ENCODE measurements around the gene ERV3-1.
"Not testable (repeated sequence)": the region's sequence is repeated elsewhere in the genome, so short reads cannot be mapped to it uniquely, and the experiment has no call there.

ERV3-1 gene, protein sequence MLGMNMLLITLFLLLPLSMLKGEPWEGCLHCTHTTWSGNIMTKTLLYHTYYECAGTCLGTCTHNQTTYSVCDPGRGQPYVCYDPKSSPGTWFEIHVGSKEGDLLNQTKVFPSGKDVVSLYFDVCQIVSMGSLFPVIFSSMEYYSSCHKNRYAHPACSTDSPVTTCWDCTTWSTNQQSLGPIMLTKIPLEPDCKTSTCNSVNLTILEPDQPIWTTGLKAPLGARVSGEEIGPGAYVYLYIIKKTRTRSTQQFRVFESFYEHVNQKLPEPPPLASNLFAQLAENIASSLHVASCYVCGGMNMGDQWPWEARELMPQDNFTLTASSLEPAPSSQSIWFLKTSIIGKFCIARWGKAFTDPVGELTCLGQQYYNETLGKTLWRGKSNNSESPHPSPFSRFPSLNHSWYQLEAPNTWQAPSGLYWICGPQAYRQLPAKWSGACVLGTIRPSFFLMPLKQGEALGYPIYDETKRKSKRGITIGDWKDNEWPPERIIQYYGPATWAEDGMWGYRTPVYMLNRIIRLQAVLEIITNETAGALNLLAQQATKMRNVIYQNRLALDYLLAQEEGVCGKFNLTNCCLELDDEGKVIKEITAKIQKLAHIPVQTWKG

DNA sequence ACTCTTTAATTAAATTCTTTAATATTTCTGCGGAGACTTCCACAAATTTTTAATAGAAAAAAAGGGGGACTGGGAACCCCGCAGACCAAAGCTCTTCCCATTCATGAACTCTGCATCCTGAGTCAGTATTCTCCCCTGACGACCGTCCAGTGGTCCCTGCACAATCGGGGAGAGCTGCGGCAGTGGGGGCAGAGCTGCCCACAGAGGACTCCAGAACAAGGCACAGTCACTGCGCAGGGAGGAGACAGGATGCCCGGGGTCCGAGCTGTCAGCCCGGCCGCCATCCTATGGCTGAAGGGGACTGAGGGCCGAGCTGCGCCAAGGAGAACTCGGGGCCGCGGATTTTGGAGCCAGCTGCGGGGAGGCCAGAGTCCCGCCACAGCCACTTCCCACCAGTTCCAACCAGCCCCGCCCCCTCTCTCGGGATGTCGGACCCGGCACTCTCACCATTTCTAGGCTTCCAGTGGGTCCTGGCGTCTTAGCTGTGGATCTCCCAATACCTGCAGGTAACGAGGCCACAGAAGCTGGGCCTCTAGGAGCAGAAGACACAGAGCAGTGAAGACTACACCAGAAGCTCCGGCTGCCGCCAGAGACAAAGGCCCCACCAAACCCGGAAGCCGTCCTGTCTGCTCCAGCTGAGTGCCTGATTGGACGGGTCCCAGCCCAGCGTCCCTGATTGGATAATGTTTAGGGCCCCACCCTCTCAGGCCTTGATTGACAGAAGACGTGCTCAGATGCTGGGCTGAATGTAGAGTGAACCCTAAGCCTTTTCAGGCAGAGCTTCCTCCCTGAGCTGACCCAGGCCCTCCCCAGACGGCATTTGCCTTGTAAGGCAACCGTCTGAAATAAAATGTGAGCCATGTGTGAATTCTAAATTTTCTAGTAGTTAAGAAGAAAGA lies at the start of gene ERV3-1:
Gene ERV3-1, minus strand, starts transcription at position 594 of the 899 bp plus-strand sequence. CDS start 13,661 bp downstream, outside the sequence.
- DNase-seq, result peak; percentile 57 to 85 (median 71)

DNA sequence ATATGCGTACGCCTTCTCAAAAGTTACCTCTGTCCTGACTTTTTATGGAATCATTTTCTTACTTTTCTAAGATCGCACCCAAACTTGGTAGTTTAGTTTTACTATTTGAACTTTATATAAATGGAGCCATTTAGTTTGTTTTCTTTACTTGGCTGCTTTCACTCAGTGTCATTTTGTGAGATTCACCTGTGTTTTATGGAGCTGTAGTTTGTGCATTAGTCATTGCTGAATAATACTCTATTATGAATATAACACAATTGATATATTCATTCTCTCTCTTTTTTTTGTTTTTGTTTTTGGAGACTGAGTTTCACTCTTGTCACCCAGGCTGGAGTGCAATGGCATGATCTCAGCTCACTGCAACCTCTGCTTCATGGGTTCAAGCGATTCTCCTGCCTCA lies 49.3 kb upstream of the ERV3-1 start:
- DNase-seq, result not testable (repeated sequence)

DNA sequence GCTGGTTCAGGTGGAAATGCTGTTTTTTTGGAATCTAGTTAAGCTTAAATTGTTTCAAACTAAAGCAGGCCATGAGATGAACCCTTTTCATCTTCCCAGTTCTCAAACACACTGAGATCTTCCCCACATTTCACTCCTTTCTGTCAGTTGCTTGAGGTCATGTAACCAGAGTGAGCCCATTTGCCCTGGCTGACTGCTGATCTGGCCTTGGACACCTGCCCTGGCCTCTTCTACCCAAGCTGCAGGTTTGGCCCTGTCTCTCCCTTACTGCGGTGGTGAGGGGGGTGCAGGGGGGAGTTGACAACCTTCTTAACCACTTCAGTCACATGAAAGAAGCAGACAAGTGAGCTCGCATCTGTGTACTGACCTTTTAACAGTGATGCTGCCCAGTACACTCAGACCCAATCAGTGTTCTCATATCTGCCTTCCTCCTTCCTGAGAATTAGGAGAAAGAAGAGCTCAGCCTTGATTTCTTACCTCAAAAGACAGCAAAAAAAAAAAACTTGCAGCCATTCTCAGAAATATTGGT lies 48.0 kb upstream of the ERV3-1 start:
- DNase-seq, result not testable (repeated sequence)

DNA sequence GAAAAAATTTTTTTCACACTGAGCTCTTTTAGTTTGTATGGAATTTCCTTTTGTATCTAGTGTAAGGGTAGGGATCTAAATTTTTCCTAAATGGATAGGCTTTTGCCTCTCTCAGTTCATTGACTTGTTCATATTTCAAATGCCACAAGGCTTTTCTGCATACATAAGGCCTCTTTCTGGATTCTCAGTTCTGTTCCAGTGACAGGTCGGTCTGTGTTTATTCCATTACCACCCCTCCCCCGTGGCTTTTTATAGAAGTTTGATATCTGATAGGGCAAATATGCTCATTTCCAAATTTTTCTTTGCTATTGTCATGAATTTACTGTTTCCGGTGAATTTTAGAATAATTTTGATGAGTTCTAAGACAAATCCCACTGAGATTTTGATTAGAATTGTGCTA lies 45.2 kb upstream of the ERV3-1 start:
- DNase-seq, result not testable (repeated sequence)

DNA sequence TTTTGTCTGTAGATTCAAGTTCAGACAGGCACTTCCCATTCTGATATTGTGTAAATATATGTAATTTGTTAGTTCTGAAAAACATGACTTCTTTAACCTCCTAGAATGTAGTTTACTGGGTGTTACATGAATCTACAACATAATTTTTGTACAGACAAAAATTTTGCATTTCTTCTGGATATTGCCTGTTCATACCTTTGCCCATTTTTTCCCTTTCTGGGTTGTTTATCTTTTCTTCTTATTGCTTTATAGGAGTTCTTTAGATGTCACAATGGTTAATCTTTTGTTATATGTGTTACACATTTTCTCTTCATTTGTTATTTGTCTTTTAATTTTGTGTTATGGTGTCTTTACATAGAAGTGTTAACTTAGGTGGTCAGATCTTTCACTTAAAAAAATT lies 44.7 kb upstream of the ERV3-1 start:
- not testable (repeated sequence) for DNase-seq

DNA sequence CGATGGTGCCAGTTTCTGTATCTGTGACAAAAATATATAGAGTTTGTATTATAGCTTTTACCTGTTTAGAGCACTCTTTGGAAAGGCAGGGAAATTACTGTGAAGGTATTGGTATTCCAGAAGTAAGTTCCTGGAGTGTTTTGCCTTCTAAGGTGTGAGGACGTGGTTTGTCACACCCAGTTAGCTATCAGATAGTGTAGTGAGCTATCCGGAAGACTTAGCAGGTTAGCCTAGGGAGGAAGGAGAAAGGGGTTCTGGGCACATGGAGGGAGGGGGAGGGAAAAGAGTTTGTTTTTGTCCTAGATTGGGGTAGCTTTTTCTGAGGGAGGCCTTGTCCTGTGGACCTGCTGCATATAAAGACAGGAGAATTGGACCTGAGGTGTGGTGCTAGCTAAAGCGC lies 39.8 kb upstream of the ERV3-1 start:
- DNase-seq, result not testable (repeated sequence)

DNA sequence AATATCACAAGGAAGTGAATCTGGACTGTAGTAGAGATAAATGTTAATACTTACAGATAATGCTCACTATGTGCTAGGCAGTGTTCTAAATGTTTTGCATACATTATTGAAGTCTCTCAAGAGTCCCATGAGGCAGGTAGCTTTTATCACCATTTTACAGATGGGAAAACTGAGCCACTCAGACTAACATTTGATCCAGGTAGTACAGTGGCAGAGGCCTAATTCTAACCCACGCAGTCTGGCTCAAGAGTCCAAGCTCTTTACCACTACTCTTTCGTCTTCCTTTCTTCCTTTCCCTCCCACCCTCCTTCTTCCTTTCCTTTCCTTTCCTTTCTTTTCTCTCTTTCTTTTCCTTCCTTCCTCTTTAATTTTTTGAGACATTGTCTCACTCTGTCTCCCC lies 39.1 kb upstream of the ERV3-1 start:
- DNase-seq, result not testable (repeated sequence)

DNA sequence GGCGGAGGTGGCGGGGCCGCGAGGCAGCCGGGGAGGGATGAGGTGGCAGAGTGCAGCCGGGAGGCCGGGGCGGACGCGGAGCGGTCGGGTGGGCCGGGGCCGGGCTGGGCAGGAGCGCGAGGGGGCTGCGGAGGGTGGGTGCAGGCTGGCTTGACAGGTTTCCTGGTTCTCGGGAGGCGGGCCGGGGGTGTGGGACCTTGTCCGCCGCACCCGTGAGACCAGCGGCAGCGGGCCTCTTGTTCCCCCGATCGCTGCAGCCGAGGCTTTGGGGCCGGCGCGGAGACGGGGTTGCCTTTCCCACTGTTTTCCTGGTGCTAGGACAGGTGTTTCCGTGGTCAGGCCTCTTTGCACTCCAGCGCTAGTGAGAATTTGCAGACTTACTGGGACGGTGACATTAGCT lies 32.3 kb upstream of the ERV3-1 start:
- DNase-seq, result peak in 3 of 4 experiments; percentile 6 to 15 (median 12)

DNA sequence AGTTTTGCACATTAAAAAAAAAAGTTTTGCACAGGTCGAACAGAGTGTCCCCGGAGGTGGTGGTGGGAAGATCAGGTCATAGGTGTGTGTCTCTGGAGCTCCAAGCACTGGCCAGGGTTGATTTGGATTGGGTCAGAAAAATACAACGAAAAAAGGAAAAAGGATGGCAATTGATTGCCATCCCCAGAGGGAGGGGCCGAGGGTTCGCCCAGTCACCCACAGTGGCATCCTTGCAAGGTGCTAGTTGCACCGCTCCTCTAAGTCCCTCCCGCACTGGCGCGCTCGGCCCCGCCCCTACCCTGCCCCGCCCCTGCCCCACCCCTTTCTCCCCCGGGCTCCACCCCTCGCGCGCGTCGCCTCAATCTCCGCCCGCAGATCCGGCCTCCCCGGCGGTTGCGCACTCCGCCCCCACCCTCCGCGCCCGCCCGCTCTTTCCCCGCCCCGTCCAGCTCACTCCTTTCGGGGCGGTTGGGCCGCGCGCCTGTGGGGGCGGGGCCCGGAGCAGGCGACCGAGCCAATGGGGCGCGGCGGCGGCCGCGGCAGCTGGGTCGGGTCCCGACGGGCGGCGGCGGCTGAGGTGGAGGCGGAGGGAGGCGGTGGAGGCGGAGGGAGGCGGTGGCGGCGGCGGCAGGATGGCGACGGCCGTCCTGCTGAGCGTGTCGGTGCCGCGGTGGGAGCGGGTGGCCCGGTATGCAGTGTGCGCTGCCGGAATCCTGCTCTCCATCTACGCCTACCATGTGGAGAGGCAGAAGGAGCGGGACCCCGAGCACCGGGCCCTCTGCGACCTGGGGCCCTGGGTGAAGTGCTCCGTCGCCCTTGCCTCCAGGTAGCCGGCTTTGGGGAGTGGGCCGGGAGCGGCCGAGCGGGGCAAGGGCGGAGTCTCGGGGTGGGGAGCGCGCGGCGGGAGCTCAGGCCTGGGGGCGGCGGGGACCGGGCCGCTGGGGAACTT lies 31.5 kb upstream of the ERV3-1 start:
- DNase-seq, result peak; percentile 78 to 96 (median 87)

DNA sequence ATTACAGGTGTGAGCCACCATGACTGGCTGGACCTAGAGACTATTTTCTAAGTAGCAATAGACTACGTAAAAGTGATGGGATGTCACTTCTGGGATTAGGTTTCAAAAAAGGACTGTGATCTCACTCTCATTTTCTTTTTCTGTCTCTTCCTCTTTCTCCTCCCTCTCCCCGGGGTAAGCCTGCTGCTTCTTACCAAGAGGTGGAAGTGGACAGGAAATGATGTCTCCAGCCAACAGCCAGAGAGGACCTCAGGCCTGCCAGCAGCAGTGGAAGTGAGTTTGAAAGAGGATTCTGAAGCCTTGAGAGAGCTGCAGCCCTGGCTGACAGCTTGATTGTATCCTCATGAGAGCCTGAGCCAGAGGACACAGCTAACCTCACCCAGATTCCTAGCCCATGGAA lies 30.0 kb upstream of the ERV3-1 start:
- not testable (repeated sequence) for DNase-seq

DNA sequence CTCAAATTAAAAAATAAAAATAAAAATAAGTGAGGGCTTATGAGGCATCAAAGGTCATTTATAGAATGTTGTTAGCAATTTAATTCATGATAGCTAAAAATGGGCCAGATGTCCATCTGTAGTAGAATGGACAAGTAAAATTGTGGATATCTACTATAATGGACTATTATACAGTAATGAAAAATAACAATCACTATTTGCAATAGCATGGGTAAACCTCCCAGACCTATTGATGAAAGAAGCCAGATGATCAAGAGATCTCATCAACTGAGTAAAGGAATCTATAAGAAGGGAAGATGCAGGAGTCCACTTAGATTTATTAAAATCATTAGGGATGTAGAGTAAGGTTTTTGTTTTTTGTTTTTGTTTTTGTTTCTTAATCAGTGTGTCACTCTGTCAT lies 29.0 kb upstream of the ERV3-1 start:
- DNase-seq, result not testable (repeated sequence)

DNA sequence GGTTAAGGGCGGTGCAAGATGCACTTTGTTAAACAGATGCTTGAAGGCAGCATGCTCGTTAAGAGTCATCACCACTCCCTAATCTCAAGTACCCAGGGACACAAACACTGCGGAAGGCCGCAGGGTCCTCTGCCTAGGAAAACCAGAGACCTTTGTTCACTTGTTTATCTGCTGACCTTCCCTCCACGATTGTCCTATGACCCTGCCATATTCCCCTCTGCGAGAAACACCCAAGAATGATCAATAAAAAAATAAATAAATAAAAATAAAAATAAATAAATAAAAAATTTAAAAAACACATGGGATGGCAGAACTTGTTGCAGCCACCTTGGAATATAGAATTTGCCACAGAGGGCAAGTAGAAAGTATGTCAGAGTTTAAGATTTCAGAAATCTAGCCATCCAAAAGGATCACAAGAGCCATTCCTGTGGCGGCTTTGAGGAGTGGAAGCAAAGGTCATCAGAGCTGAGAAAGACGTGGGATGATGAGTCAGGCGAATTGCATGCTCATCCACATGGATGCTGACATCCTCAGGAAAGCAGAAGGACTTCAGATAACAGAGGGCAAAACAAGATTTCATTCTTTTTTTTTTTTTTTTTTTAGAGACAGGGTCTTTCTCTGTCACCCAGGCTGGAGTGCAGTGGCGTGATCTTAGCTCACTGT lies 27.8 kb upstream of the ERV3-1 start:
- DNase-seq, result not testable (repeated sequence)

DNA sequence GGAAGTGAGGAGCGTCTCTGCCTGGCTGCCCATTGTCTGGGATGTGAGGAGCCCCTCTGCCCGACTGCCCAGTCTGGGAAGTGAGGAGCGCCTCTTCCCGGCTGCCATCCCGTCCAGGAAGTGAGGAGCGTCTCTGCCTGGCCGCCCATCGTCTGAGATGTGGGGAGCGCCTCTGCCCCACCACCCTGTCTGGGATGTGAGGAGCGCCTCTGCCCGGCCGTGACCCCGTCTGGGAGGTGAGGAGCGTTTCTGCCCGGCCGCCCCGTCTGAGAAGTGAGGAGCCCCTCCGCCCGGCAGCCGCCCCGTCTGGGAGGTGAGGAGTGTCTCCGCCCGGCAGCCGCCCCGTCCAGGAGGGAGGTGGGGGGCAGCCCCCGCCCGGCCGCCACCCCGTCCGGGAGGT lies 26.9 kb upstream of the ERV3-1 start:
- not testable (repeated sequence) for DNase-seq

DNA sequence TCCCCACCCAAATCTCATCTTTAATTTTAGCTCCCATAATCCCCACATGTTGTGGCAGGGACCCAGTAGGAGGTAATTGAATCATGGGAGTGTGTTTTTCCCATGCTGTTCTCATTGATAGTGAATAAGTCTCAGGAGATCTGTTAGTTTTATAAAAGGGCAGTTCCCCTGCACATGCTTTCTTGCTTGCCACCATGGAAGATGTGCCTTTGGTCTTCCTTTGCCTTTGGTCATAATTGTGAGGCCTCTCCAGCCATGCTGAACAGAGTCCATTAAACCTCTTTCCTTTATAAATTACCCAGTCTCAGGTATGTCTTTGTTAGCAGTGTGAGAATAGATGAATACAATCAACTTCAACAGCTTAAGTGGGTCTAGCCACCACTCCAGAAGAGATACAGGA lies 18.5 kb upstream of the ERV3-1 start:
- not testable (repeated sequence) for DNase-seq

DNA sequence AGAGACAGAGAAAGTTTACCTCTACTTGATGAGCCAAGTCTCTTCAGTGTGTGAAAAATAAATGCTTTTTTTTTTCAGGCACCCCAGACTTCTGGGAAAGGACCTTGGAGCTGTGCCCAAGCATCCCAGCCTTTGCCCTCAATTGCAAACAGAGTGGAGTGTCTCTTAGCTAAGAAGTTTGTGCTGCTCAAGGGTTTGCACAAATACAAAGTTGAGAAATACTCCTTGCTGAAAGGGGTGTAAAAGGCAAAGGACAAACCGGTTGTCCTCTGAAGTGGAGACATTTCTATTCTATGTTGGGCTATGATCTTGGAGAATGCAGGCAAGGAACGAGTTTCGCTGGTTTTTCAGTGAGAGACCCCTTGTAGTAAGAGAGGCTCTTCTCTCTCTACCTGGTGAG lies 14.5 kb upstream of the ERV3-1 start:
- DNase-seq, result not testable (repeated sequence)

DNA sequence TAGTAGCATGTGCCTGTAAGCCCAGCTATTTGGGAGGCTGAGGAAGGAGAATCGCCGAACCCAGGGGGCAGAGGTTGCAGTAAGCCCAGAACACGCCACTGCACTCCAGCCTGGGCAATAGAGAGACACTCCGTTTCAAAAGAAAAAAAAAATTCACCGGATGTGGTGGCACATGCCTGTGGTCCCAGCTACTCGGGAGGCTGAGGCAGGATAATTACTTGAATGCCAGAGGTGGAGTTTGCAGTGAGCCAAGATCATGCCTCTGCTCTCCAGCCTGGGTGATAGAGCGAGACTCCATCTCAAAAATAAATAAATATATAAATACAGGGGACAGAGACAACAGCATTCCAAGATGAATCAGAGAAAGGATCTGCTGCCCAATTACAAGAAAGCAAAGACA lies 3.4 kb upstream of the ERV3-1 start:
- DNase-seq, result not testable (repeated sequence)

DNA sequence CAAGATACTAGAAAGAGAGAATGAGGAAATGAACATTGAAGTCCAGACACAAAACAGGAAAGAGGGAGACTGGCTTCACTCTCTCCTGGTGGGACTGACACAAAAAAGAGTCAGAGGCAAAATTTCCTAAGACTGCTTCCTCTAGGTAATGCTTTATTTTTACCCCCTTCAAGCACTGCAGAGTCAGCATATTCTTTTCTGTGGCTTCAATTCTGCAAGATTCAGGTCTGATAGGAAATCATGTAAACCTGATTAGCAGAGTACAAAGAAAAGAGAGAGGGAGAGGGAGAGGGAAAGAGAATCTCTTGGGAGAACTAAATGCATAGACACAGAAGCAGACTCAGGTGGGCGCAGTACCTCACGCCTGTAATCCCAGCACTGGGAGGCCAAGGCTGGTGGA lies 2.9 kb upstream of the ERV3-1 start:
- DNase-seq, result not testable (repeated sequence)

DNA sequence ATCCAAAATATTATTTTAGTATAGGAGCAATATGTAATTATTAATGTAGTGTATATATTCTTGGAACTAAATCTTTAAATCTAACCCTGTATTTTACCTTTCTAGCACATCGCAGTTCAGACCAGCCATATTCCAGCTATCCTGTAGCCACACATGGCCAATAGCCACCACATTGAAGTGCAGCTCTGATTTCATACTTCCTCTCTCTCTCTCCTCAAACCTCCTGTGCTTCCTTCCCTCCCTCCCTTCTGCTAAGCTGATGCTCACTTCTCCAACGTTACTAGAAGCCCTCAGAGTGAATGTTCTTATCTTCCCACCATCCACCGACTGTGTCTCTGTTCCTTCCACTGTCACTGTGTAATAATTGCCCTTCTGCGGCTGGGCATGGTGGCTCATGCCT lies 549 bp upstream of the ERV3-1 start:
- not testable (repeated sequence) for DNase-seq

DNA sequence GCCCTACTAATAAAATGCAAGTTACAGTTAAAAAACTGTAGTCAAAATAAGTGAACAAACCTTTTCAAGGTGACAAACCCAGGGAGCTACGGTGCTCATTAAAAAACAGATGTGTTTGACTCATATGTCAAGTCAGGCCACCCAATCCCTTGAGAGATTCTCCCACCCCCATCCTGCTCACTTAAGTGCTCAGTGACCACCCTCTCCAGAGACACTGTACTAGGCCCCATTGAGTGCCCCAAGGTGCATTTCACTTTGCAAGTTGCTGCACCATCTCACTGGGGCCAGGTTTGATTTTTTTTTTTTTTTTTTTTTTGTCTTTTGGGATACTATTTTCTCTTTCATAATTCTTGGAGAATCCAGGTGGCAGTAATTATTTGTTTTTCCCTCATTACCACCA lies 1.9 kb downstream of the ERV3-1 start:
- DNase-seq, result no peak

DNA sequence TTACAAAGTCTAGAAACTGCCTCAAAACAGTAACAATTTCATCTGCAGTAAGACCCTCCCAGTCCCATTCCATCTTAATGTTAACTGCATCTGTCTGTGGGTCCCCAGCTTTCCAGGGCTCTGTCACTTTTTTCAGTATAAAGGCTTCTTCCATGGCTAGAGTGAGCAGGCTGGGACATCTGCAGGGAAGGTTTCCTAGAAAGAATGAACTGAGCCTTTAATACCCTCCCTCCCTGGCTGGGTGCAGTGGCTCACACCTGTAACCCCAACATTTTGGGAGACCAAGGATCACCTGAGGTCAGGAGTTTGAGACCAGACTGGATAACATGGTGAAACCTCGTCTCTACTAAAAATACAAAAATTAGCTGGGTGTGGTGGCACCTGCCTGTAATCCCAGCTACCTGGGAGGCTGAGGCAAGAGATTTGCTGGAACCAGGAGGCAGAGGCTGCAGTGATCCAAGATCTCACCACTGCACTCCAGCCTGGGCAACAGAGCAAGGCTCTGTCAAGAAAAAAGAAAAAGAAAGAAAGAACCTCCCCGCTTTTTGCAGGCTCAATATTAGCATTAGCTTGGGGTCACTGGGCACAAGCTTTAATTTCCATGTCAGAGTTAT lies 3.4 kb downstream of the ERV3-1 start:
- no peak for DNase-seq

Data from activated naive CD4-positive, alpha-beta T cell (primary cell).